HG03045 (cell line): ENCODE data around the gene DSC2.

ENCODE experiments used
- ATAC-seq: cut with Tn5 transposase; IDR thresholded peaks from one replicate; pipeline ENCODE4 v1.9.1; 2021; ENCODE audit warnings: mild to moderate bottlenecking, moderate library complexity; ENCODE audit not compliant: unreplicated experiment

Gene DSC2

DNA sequence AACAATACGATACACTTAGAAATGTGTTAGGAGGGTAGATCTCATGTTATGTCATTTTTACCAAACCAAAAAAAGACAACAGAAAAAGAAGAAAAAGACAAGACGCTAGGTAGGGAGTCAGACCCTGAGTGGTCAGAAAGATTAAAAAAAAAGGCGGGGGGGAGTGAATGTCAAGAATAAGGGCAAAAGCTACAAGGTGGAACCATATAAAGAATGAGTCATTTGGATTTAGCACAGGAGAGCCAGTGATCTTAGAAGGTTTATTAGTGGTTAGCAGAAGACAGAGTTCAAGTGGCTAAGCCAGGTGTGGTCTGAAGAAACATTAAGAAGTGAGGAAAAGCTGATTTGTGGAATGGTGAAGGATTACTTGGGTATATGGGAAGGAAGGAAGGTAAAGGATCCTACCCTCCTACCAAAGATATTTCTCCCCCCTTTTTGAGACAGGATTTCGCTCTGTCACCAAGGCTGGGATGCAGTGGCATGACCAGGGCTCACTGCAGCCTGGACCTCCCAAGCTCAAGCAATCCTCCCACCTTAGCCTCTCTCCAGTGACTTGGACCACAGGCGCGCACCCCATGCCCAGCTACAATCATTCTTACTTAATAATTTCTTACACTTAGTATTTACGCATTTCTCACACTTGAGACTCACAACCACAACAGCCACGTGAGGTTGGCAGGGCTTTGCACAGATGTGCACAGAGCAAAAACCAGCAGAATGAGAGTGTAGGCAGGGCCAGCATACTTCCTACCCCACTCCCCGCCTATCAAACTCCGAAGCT is 2.6 kb downstream of the DSC2 start:
- ATAC-seq = no peak

- ATAC-seq = no peak
Observed at GRCh38 chr18:31098878-31099277, 3.3 kb downstream of the DSC2 start.

DNA sequence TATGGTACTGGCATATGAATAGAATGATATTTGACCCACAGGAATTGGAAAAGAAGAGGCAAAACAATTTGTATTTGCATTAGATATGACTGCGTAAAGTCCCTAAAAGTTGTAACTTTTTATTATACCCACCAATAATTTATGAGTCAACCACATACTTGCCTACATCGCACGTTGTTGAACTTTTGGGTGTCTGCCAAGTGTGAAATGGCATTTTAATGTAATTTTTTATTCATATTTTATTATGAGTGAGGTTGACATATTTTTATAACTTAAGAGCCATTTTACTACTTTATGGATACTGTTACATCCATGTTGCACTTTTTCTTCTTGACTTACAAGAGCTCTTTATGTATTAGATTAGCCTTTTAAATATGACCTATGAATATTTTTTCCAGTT is 4.6 kb downstream of the DSC2 start:
- ATAC-seq = no peak

DNA sequence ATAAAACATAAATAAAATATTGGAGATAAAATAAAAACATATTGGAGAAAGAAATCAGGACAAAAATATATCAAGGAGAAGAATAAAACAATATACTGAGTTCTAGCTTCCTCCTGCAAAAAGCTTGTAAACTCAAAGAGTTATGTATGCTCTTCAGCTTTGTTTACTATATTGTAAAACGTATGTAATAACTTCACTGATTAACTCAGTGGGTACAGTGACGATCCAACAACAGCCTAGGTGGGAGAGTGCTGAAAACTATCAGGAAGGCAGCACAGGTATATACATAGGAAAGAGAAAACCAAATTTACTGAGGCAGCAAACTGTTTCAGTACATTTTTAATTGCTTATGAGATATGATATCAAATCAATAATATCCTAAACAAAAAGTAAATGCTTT is 8.3 kb downstream of the DSC2 start:
- ATAC-seq = no peak

DNA sequence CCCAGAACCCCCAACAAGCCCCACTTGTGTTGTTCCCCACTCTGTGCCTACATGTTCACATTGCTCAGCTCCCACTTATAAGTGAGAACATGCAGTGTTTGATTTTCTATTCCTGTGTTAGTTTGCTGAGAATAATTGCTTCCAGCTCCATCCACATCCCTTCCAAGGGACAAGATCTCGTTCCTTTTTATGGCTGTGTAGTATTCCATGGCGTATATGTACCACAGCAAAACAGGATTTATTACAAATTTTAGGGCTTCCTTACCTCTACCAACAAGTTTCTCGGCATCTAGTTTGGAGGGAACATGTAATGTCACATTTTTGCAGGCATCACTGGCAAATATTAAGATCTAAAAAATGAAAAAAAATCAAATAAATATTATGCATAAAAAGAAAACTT is 8.9 kb downstream of the DSC2 start:
- ATAC-seq = no peak

GRCh38 chr18:31091350-31091749 is 10.9 kb downstream of the DSC2 start:
- no peak for ATAC-seq

DNA sequence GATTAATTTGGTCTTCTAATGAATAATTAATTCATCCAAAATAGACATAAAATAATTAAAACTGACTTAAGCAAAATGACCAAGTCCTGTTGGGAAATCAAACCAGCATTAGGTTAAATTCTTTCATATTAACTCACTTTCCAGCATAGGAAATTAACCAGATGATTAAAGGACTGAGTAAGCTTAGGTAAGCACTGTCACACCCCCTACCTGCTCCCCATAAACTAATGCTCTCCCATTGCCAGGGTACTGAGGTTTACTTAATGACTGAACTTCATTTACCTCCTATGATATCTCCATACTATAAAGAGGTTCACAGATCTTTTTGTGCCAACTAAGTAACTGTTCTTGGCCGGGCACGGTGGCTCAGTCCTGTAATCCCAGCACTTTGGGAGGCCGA is 13.7 kb downstream of the DSC2 start:
- ATAC-seq = no peak

DNA sequence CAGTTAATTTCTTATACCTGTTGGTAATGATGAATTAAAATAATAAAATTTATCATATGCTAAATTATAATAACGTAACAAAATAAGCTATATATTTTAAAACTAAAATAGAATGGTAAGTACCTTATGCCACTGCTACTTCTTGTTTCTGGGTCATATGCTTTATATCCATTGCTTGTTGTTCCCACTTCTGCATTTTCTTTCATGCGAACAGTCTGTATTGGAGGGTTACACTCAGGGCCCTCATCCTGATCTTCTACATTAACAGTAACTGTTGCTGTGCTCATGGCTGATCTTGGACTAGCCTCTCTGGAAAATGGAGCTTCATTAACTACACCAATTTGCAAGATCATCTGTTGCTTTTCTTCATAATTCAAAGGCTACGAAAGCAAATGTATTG is 22.2 kb downstream of the DSC2 start:
- no peak for ATAC-seq

- no peak for ATAC-seq
Observed at GRCh38 chr18:31077878-31078277, 24.3 kb downstream of the DSC2 start.

DNA sequence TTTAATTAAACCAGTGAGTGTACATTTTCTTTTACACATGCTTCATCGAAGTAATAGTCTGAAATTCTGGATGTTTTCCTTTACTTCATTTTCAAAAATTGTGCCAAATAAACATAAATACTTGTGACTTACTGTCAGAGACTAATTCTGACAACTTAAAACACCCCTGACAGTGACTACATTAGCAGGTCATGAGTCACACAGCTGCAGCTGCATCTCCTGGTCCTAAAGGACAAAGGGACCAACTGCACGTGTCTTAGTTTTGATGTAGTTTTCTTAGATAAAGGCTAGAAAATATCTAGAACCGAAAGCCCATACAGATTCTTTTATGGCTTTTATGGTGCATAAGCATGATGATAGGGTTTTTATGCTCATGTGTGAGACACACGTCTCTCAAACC is 30.0 kb downstream of the DSC2 start:
- no peak for ATAC-seq

DNA sequence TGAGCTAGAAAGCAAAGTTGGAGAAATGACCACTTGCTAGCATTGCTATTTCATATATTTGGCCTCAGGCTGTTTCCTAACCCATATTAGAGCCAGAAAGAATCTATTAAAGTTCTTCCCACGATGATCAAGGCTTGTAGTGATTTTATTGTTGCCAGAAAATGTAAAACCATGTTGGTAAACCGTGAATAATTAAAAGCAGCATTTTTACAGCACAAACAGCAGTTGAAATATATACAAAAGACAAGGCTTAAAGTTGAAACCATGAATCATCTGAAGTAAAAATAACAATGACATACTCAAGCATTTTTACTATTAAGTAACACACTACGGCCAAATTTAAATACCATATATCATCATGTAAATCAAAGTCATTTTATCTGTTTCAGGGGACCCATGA is 32.0 kb downstream of the DSC2 start:
- no peak for ATAC-seq

GRCh38 chr18:31066266-31066665 is 36.0 kb downstream of the DSC2 start:
- no peak for ATAC-seq

DNA sequence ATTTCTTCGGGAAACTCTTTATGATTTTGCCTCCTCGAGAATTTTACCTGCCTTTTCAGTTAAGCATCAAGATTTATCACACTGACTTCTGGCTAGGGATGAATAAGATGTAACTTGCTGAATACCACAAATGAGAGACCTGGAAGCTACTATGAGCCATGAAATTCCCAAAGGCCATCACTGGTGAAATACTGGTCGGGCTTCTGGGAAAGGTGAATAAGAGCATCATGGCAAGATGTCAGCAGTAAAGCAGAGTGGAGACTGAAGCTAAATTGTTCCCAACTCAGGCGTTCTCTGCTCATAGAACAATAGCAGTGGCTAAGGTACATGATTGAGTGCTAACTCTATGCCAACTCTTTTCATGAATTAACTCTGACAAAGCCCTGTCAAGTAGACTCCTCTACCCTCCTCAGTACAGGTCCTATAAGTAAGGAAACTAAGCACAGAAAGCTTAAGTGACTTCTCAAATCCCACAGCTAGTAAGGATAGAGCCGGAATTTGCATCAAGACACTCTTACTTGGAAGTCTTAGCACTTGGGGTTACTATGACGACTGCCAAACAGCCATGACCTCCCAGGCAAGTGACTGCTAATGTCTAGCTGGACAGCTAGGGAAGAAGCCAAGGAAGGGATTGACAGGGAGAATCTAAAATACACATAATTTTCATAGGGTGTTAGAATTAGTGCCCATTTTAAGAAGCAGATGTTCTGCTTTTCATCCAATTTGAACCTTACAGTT is 37.0 kb downstream of the DSC2 start:
- no peak for ATAC-seq

DNA sequence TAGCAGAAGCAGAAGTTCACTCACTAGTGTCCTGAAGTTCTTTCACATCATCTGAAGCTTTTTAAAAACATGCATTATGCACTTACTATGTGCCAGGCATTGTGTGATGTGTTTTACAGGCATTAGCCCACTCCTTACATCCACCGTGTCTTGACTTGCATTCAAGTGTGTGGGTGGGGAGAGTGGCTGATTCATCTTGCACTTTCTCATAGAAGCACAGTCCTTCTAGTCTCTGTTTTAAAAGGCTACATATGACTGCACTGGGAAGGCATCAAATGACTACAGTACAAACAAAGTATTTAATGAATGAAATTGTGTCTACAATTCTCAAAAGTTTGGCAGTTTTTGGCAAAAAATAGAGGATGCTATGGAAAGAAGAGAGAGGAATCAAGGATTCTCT is 38.1 kb downstream of the DSC2 start:
- peak; percentile 82 for ATAC-seq

DNA sequence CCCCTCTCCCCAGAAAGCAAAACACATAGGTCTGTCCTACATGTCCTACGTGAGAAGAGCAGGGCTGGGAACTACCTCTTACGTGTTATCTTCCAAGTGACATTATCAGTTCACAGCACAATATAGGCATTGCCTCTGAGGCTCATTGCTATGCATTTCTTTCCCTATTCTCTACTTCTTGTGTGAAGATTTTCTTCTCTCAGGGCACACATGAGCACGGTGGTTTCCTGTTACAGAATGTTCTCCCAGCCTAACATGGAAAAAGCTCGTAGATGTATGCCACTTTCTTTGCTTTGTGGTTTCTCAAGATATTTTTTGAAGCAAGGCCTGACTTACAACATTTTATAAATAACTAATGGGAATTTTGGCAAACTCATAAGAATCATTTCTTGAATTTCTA is 40.3 kb downstream of the DSC2 start:
- no peak for ATAC-seq

DNA sequence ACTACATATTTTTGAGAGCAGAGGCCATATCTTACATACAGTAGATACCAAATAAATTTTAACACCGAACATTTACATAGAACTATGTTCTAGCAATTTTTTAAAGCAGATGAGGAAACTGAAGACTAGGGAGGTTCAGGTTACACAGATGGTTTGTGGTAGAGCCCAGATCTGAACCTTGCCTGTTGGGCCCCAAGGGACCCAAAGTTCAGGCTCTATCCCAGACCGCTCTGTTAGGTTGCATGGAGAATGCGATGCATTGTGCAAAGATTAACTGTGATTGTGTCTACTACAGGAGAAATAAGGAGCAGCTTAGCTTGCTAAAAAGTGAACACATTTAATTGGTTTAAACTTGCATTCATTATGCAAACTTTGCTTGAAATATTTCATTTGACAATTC is 43.3 kb downstream of the DSC2 start:
- no peak for ATAC-seq

GRCh38 chr18:31057917-31058316 is 44.3 kb downstream of the DSC2 start:
- ATAC-seq = no peak

DNA sequence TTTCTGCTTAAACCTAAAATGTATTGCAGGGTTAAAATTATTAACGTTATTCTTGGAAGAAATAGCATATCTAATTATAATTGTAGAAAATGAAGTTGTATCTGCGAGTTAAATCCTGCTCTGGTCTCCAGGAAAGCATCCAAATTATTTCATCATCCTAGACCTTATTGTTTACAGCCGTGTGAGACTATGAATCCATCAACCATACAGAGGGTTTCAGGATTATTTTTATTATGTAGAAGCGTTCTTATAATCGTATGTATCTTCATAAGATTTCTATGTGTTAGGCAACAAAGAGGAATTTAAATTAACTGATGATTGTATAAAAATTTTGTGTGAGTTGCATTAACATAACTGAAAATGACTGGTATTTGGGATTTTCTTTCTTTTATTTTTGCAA is 45.2 kb downstream of the DSC2 start:
- no peak for ATAC-seq

DNA sequence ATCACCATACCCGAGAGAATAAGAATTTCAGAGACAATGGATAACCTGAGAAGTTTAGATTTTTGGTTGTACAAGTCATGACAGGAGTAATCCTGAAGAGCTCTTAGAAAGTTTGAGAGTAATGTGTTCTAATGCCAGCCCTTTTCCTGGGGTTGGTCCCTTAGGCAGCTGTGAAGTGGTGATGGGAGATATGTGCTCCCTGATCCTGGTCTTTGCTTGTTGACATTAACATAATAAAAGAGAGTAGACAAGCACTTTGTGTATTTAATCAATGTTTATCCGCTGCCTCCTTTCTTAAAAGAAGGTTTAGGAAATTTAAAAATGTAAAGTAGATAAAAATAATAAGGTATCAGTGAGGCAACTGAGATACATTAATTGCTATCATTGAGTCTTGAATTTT is 45.9 kb downstream of the DSC2 start:
- ATAC-seq = no peak

DNA sequence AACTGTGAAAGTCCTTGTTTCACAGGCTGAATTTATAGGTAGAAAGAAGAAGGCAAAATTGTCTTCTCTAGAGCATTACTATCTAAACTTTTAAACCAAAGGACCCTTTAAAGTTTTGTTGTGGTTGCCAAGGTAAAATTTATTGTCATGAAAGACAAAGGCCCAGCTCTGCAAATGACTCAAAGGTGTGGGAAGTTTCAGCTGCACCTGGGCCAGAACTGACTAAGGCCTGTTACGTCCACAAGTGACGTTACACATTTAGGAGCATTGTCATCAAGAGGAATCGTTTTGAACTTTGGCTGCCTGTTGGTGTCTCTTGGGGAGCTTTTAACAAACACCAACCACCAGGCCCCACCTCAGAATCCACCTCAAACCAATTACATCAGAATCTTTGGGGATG is 51.6 kb downstream of the DSC2 start:
- no peak for ATAC-seq

GRCh38 chr18:31049189-31049588 is 53.0 kb downstream of the DSC2 start:
- ATAC-seq = no peak

DNA sequence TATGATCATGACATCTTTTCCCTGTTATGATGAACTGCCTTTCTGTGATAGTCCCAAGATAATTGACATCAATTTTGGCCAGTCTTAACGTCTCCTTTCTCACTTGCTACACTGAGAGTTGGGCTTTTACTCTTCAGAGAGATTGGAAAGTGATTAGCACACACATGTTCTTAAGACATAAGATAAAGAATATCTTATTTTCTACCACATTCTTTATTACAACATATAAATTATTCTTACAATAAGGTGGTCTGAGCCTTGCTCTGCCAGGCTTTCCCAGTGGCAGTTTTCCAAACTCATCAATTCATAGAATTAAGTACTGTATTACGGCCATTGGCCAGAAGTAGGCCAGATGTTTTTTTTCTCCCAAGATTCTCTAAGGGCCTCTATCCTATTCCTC is 54.0 kb downstream of the DSC2 start:
- ATAC-seq = no peak

- no peak for ATAC-seq
Observed at GRCh38 chr18:31046916-31047315, 55.3 kb downstream of the DSC2 start.
